SU-DHL-6 (cell line): ENCODE results near the gene KIFC3.

Source experiments
- H2AFZ ChIP-seq: fragments of 200-600 bp; sonication (generic); 2 replicates; pipeline ENCODE4 v1.6.1; 2014; ENCODE audit warnings: low read depth, mild to moderate bottlenecking, moderate library complexity, mixed read lengths, antibody characterized with exemption, low read length; ENCODE audit not compliant: severe bottlenecking
- H3F3A ChIP-seq: fragments of 200-600 bp; shearing (Covaris generic); 2 replicates; pipeline ENCODE4 v1.6.0; 2016; ENCODE audit warnings: antibody characterized with exemption, mild to moderate bottlenecking; ENCODE audit not compliant: insufficient read depth
- H3K27ac ChIP-seq: fragments of 200-600 bp; sonication (generic); 2 replicates; pipeline ENCODE4 v1.5.1; 2016; ENCODE audit warnings: low read depth, mild to moderate bottlenecking, low read length, moderate library complexity, mixed read lengths
- H3K27me3 ChIP-seq: fragments of 200-600 bp; sonication (generic), shearing (Covaris generic); 2 replicates; pipeline ENCODE4 v1.6.0; 2014; ENCODE audit warnings: mild to moderate bottlenecking, low read length
- H3K36me3 ChIP-seq: fragments of 200-600 bp; sonication (generic); 2 replicates; pipeline ENCODE4 v1.6.1; 2014; ENCODE audit warnings: mild to moderate bottlenecking, low read length, mixed read lengths
- H3K4me2 ChIP-seq: fragments of 300-600, 200-600 bp; shearing (Covaris generic), sonication (generic); 2 replicates; pipeline ENCODE4 v1.6.0; 2014; ENCODE audit warnings: low read length, low read depth, mild to moderate bottlenecking; ENCODE audit not compliant: poor library complexity, severe bottlenecking
- H3K4me3 ChIP-seq: fragments of 200-600 bp; sonication (generic); 2 replicates; pipeline ENCODE4 v1.5.1; 2014; ENCODE audit warnings: antibody characterized with exemption, low read length, mild to moderate bottlenecking, mixed read lengths; ENCODE audit not compliant: insufficient read depth, poor library complexity, severe bottlenecking
- H3K79me2 ChIP-seq: fragments of 200-600 bp; sonication (generic); 2 replicates; pipeline ENCODE4 v1.6.1; 2014; ENCODE audit warnings: mild to moderate bottlenecking, low read length, moderate library complexity; ENCODE audit not compliant: insufficient read depth
- H3K9ac ChIP-seq: fragments of 200-600 bp; sonication (generic); 2 replicates; pipeline ENCODE4 v1.7.0; 2014; ENCODE audit warnings: mild to moderate bottlenecking, low read length
- H3K9me2 ChIP-seq: fragments of 200-600 bp; sonication (generic); replicated peaks from 2 replicates; pipeline ENCODE4 v1.6.1; 2014; ENCODE audit warnings: low read length; ENCODE audit not compliant: insufficient read depth
- H3K9me3 ChIP-seq: fragments of 200-600 bp; sonication (generic); 2 replicates; pipeline ENCODE4 v1.6.1; 2014; ENCODE audit warnings: low read length, mixed read lengths; ENCODE audit not compliant: insufficient read depth
- H4K20me1 ChIP-seq: fragments of 200-600 bp; sonication (generic); 2 replicates; pipeline ENCODE4 v1.6.1; 2014; ENCODE audit warnings: low read depth, mild to moderate bottlenecking, antibody characterized with exemption, low read length, moderate library complexity, mixed read lengths
- EZH2phosphoT487 ChIP-seq: fragments of 200-600 bp; sonication (generic), shearing (Covaris generic); conservative IDR thresholded peaks from 2 replicates; pipeline ENCODE4 v1.6.1; 2018; ENCODE audit warnings: mild to moderate bottlenecking, antibody characterized with exemption, low read length, moderate library complexity, mixed read lengths
- TF ChIP-seq, protein P1 (sequence below): fragments of 200-600 bp; sonication (generic); IDR thresholded peaks from one replicate; pipeline ENCODE4 v1.5.1; 2017; ENCODE audit warnings: antibody characterized with exemption, mild to moderate bottlenecking, low read length, moderate library complexity; ENCODE audit not compliant: insufficient read depth, poor library complexity, severe bottlenecking

KIFC3 gene

DNA sequence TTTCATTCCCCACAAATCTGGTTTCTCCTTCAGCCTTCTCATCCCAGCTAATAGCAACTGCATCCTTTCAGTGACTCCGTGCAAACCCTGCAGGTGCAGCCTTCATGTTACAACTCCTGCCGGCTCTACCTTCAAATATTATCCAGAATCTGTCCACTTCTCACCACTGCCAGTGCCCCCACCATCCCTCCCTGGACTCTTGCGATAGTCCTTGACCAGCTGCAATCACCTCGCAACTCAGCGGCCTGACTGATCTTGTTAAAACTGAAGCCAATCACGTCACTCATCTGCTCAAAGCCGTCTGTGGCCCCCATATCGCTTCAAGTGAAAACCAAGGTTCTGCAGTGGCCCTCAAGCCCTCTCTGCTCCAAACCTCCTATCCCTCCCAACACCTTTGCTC is 42.8 kb upstream of the KIFC3 start:
- H3K9me3 ChIP-seq: no peaks in the 10 kb centered on the region
- H3K9ac ChIP-seq: no peak overlapping the region

DNA sequence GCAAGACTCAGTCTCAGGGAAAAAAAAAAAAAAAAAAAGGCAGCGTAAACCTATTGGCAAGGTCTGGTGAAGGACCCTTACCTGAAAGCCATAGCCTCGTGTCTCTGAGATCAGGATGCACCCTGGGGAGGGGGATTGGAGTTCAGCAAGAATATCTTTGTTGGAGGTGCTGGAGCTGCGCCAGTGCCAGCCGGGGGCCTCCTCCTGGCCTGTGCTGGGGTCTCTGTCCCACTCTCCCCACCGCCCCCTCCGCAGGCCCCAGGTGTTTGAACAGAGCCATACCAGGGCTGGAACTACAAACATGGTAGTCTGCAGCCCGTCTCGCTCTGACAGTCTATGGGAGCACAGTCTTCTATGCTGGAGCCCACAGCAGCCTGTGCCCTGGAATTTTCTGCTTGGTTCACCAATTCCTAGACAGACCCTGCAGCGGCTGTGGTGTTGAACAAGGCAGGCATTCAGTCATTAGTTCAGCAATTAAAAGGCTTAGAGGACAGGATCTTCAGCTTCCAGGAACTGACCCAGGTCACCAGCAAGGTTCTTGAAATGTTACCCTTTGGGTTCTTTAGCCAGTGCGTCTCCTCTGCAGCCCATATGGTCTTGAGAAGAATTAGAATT is 42.2 kb upstream of the KIFC3 start:
- Histone ChIP-seq H3K9ac (no peak overlapping the region), H3F3A (no peaks in the 10 kb centered on the region), H3K9me2 (no peaks in the 10 kb centered on the region), H3K36me3 (no peaks in the 10 kb centered on the region), H3K27me3 (0 out of 2 replicates have a peak, but pooled peaks cover 4% of the 10 kb centered on the region), H3K4me3 (no peak overlapping the region), H4K20me1 (no peaks in the 10 kb centered on the region), H3K9me3 (no peaks in the 10 kb centered on the region), H2AFZ (no peak overlapping the region), H3K79me2 (no peaks in the 10 kb centered on the region), H3K27ac (no peak overlapping the region), H3K4me2 (no peak overlapping the region)
- TF ChIP-seq, protein P1, sequence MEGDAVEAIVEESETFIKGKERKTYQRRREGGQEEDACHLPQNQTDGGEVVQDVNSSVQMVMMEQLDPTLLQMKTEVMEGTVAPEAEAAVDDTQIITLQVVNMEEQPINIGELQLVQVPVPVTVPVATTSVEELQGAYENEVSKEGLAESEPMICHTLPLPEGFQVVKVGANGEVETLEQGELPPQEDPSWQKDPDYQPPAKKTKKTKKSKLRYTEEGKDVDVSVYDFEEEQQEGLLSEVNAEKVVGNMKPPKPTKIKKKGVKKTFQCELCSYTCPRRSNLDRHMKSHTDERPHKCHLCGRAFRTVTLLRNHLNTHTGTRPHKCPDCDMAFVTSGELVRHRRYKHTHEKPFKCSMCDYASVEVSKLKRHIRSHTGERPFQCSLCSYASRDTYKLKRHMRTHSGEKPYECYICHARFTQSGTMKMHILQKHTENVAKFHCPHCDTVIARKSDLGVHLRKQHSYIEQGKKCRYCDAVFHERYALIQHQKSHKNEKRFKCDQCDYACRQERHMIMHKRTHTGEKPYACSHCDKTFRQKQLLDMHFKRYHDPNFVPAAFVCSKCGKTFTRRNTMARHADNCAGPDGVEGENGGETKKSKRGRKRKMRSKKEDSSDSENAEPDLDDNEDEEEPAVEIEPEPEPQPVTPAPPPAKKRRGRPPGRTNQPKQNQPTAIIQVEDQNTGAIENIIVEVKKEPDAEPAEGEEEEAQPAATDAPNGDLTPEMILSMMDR: no peak
- no peak for TF ChIP-seq EZH2phosphoT487

More for the DNA sequence above, 42.8 kb upstream of the KIFC3 start:
- Histone ChIP-seq H2AFZ (no peak overlapping the region), H4K20me1 (no peaks in the 10 kb centered on the region), H3K79me2 (no peaks in the 10 kb centered on the region), H3K27me3 (0 out of 2 replicates have a peak, but pooled peaks cover 4% of the 10 kb centered on the region), H3K36me3 (no peaks in the 10 kb centered on the region), H3K27ac (no peak overlapping the region), H3F3A (no peaks in the 10 kb centered on the region), H3K4me2 (no peak overlapping the region), H3K9me2 (no peaks in the 10 kb centered on the region), H3K4me3 (no peak overlapping the region)
- no peak for TF ChIP-seq EZH2phosphoT487

DNA sequence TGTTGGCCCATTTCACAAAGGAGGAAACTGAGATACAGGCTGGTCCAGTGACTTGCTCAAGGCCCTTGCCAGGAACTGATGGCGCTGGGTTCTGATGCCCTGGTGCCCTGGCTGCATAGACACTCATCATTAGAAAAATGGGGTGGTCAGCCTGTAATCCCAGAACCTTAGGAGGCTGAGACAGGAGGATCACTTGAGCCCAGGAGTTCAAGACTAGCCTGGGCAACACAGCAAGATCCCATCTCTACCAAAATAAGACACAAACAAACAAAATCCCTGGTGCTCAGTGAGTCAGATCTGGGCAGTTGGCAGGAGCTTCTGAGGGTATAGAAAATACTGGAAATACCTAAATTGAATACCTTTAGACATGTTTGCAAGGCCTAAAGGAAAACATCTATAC is 41.1 kb upstream of the KIFC3 start:
- no peak overlapping the region for H3K27ac ChIP-seq
- no peak overlapping the region for H3K4me2 ChIP-seq
- H3K9ac ChIP-seq: no peak overlapping the region
- TF ChIP-seq, protein P1: no peak
- TF ChIP-seq EZH2phosphoT487: no peak
- H3K36me3 ChIP-seq: no peaks in the 10 kb centered on the region
- no peak overlapping the region for H3K4me3 ChIP-seq
- H3K9me3 ChIP-seq: no peaks in the 10 kb centered on the region
- no peaks in the 10 kb centered on the region for H3K9me2 ChIP-seq
- 0 out of 2 replicates have a peak, but pooled peaks cover 4% of the 10 kb centered on the region for H3K27me3 ChIP-seq
- H3K79me2 ChIP-seq: no peaks in the 10 kb centered on the region
- H4K20me1 ChIP-seq: no peaks in the 10 kb centered on the region
- H2AFZ ChIP-seq: no peak overlapping the region
- H3F3A ChIP-seq: no peaks in the 10 kb centered on the region

DNA sequence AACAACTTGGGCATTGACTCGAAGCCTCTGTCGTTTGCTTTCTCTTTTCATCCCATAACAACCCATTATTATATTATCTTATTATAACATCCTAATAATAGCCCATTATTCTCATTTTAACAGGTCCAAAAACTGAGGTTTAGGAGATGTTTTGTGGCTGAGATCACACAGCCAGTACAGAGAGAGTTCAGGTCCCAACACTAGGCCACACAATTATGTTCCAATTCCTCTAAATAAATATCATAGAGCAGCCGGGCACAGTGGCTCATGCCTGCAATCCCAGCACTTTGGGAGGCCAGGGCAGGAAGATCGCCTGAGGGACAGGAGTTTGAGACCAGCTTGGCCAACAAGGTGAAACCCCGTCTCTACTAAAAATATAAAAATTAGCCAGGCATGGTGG is 40.3 kb upstream of the KIFC3 start:
- Histone ChIP-seq H3K9me2 (no peaks in the 10 kb centered on the region), H3K79me2 (no peaks in the 10 kb centered on the region), H4K20me1 (no peaks in the 10 kb centered on the region), H3K4me3 (no peak overlapping the region), H3K4me2 (no peak overlapping the region), H3K9ac (no peak overlapping the region), H3K36me3 (no peaks in the 10 kb centered on the region), H3F3A (no peaks in the 10 kb centered on the region), H3K9me3 (no peaks in the 10 kb centered on the region), H3K27me3 (0 out of 2 replicates have a peak, but pooled peaks cover 4% of the 10 kb centered on the region), H3K27ac (no peak overlapping the region), H2AFZ (no peak overlapping the region)
- TF ChIP-seq, protein P1: no peak
- TF ChIP-seq EZH2phosphoT487: no peak
